HL-60 (cell line): ENCODE data around the gene PIK3C3.

Experiments used
- DNase-seq, 2 experiments: peaks; one replicate each; pipeline ENCODE4 v3.0.0-alpha.2; 2010 to 2020; ENCODE audit warnings: low read depth in 1 of 2, low spot score in 1 of 2
- H3K27ac ChIP-seq: fragments of 250-450 bp; sonication (Bioruptor Pico); replicated peaks from 2 replicates; pipeline ENCODE4 v1.5.1; 2020; ENCODE audit warnings: mild to moderate bottlenecking, moderate library complexity
- H3K27me3 ChIP-seq: fragments of 250-450 bp; sonication (Bioruptor Pico); 2 replicates; pipeline ENCODE4 v1.5.1; 2021; ENCODE audit warnings: mild to moderate bottlenecking, moderate library complexity; ENCODE audit not compliant: insufficient read depth, poor library complexity, severe bottlenecking
- H3K4me3 ChIP-seq: replicated peaks from 2 replicates; pipeline ENCODE4 v1.5.1; 2011; ENCODE audit warnings: mild to moderate bottlenecking, control low read depth, low read length; ENCODE audit not compliant: insufficient read depth
- GABPA ChIP-seq: IDR thresholded peaks from 2 replicates; pipeline ENCODE4 v1.6.1; 2012; ENCODE audit warnings: low read depth
- POLR2AphosphoS5 ChIP-seq: IDR thresholded peaks from 2 replicates; pipeline ENCODE4 v1.6.1; 2012; ENCODE audit warnings: low read depth
- SPI1 ChIP-seq: IDR thresholded peaks from 2 replicates; pipeline ENCODE4 v1.6.1; 2012; ENCODE audit warnings: low read depth, mild to moderate bottlenecking, borderline replicate concordance
- TF ChIP-seq, protein P1 (sequence below): IDR thresholded peaks from one replicate; pipeline ENCODE4 v1.5.1; 2011; ENCODE audit warnings: low read length, control low read depth, inconsistent platforms; ENCODE audit not compliant: insufficient read depth
- TF ChIP-seq, protein P2 (sequence below): IDR thresholded peaks from 2 replicates; pipeline ENCODE4 v1.6.1; 2012; ENCODE audit warnings: low read depth; ENCODE audit not compliant: insufficient replicate concordance

The PIK3C3 gene

DNA sequence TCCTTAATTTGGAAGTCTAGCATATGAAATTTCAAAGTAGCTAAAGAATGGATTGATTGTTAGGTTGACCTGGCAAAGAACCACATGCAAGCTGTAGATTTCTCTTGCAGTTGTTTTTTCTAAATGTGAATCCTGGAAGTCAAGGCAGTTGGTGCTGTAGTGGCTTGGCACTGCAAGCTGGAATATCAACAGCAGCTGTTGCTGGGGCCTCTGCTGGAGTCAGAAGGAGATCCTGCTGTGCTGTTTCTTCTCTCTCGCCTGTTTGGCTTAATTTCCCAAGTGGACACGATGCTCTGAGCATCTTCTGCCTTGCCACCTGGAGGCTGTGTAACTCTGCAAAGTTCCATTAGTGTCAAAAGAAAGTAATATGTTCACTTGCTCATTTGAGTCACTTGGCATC lies 12.6 kb downstream of the PIK3C3 start:
- TF ChIP-seq POLR2AphosphoS5 = no peak
- no peak for TF ChIP-seq SPI1
- TF ChIP-seq GABPA = no peak
- TF ChIP-seq, protein P1, sequence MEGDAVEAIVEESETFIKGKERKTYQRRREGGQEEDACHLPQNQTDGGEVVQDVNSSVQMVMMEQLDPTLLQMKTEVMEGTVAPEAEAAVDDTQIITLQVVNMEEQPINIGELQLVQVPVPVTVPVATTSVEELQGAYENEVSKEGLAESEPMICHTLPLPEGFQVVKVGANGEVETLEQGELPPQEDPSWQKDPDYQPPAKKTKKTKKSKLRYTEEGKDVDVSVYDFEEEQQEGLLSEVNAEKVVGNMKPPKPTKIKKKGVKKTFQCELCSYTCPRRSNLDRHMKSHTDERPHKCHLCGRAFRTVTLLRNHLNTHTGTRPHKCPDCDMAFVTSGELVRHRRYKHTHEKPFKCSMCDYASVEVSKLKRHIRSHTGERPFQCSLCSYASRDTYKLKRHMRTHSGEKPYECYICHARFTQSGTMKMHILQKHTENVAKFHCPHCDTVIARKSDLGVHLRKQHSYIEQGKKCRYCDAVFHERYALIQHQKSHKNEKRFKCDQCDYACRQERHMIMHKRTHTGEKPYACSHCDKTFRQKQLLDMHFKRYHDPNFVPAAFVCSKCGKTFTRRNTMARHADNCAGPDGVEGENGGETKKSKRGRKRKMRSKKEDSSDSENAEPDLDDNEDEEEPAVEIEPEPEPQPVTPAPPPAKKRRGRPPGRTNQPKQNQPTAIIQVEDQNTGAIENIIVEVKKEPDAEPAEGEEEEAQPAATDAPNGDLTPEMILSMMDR = no peak
- TF ChIP-seq, protein P2, sequence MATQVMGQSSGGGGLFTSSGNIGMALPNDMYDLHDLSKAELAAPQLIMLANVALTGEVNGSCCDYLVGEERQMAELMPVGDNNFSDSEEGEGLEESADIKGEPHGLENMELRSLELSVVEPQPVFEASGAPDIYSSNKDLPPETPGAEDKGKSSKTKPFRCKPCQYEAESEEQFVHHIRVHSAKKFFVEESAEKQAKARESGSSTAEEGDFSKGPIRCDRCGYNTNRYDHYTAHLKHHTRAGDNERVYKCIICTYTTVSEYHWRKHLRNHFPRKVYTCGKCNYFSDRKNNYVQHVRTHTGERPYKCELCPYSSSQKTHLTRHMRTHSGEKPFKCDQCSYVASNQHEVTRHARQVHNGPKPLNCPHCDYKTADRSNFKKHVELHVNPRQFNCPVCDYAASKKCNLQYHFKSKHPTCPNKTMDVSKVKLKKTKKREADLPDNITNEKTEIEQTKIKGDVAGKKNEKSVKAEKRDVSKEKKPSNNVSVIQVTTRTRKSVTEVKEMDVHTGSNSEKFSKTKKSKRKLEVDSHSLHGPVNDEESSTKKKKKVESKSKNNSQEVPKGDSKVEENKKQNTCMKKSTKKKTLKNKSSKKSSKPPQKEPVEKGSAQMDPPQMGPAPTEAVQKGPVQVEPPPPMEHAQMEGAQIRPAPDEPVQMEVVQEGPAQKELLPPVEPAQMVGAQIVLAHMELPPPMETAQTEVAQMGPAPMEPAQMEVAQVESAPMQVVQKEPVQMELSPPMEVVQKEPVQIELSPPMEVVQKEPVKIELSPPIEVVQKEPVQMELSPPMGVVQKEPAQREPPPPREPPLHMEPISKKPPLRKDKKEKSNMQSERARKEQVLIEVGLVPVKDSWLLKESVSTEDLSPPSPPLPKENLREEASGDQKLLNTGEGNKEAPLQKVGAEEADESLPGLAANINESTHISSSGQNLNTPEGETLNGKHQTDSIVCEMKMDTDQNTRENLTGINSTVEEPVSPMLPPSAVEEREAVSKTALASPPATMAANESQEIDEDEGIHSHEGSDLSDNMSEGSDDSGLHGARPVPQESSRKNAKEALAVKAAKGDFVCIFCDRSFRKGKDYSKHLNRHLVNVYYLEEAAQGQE = no peak

DNA sequence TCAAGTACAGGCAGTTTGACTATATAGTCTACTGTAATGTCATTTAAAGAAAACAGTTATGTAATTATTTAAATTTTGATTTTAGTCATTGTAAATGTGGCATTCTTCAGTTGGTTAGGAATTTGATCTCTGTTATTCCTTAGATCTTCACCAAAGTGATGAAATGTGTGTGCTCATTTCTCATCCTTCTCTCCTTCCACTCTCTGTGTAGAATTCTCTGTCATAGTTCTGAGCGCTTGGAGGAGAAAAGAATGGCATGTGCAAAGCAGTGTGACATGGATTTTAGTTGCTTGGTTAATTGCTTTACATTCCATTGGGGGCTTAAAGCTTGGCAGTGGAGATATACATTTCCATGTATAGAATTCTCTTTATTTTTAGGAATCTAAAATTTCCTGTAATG lies 14.8 kb downstream of the PIK3C3 start:
- no peak overlapping the region for H3K27ac ChIP-seq
- H3K27me3 ChIP-seq = no peaks in the 10 kb centered on the region
- TF ChIP-seq SPI1 = no peak
- TF ChIP-seq, protein P1 = no peak
- no peak for TF ChIP-seq GABPA
- no peak for DNase-seq
- H3K4me3 ChIP-seq = no peak overlapping the region

More for the DNA sequence above, 12.6 kb downstream of the PIK3C3 start:
- no peak for DNase-seq
- Histone ChIP-seq H3K27ac (no peak overlapping the region), H3K4me3 (no peak overlapping the region), H3K27me3 (no peaks in the 10 kb centered on the region)

DNA sequence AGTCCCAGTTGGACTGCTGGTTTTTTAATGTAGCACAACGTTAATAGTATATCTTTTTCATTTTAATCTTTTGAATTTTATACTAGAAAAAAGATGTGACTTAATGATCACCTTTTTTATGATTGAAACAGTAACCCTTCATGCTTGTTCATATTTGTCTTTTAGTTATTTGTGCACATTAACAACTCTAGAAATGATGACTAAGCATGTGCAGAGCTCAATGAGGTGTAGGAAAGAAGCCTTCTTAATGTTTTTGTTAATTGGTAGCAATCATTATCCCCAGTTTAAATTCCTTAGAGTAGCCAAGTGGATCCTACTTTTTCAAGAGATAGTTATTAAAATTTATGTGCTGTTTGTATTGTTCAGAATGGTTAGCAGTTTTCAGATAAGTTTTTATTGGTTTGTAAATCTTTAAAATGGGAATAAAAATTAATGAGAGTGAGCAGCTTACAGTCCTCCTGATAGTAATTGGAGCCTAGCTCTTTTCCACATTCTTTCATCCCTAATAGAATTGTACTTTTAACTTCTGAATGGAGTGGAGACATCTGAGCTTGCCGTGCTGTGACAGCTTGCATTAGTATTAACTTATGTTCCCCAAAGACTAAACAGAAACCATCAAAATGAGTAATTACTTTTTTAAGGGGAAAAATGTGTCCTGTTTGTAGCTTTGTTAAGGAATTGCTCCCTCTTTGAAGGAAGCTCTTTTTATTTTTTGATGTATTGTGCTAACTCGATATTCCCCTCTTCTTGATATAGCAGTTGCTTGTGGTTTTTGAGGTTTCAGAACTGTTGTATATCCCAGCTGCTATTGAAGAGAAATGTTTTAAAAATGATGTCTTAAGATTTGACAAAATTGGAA lies 17.3 kb downstream of the PIK3C3 start:
- no peak for DNase-seq
- H3K27ac ChIP-seq = peak overlapping the region; percentile 54

More for the DNA sequence above, 17.3 kb downstream of the PIK3C3 start:
- H3K4me3 ChIP-seq = no peak overlapping the region
- no peaks in the 10 kb centered on the region for H3K27me3 ChIP-seq
- TF ChIP-seq GABPA (no peak), POLR2AphosphoS5 (no peak), SPI1 (no peak)
- TF ChIP-seq, protein P1 = no peak
- TF ChIP-seq, protein P2 = no peak
